HL-60 (cell line): ENCODE measurements around the gene SENP5.
"Not testable (repeated sequence)": the region's sequence is repeated elsewhere in the genome, so short reads cannot be mapped to it uniquely, and the experiment has no call there.

ENCODE experiments used
- POLR2AphosphoS5 ChIP-seq: IDR thresholded peaks from 2 replicates; pipeline ENCODE4 v1.6.1; 2012; ENCODE audit warnings: low read depth
- TF ChIP-seq, protein P1 (sequence below): IDR thresholded peaks from one replicate; pipeline ENCODE4 v1.5.1; 2011; ENCODE audit warnings: low read length, control low read depth, inconsistent platforms; ENCODE audit not compliant: insufficient read depth

DNA sequence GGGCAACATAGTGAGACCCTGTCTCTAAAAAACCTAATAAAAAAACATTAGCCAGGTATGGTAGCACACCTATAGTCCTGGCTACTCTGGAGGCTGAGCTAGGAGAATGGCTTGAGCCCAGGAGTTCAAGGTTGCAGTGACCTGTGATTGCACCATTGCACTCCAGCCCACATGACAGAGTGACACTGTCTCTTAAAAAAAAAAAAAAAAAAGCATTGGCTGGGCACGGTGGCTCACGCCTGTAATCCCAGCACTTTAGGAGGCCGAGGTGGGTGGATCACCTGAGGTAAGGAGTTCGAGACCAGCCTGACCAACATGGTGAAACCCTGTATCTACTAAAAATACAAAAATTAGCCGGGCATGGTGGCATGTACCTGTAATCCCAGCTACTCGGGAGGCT, 28.4 kb upstream of the SENP5 start:
- TF ChIP-seq, protein P1, sequence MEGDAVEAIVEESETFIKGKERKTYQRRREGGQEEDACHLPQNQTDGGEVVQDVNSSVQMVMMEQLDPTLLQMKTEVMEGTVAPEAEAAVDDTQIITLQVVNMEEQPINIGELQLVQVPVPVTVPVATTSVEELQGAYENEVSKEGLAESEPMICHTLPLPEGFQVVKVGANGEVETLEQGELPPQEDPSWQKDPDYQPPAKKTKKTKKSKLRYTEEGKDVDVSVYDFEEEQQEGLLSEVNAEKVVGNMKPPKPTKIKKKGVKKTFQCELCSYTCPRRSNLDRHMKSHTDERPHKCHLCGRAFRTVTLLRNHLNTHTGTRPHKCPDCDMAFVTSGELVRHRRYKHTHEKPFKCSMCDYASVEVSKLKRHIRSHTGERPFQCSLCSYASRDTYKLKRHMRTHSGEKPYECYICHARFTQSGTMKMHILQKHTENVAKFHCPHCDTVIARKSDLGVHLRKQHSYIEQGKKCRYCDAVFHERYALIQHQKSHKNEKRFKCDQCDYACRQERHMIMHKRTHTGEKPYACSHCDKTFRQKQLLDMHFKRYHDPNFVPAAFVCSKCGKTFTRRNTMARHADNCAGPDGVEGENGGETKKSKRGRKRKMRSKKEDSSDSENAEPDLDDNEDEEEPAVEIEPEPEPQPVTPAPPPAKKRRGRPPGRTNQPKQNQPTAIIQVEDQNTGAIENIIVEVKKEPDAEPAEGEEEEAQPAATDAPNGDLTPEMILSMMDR: not testable (repeated sequence)
- TF ChIP-seq POLR2AphosphoS5: not testable (repeated sequence)
